ENCODE measurements around the gene SLC25A28. TPM values are rescaled to one million over a fixed set of nuclear protein-coding genes. Genes with fewer than 3 reads are reported as not detected.
"Not testable (repeated sequence)": the region's sequence is repeated elsewhere in the genome, so short reads cannot be mapped to it uniquely, and the experiment has no call there.

The SLC25A28 gene
- total RNA-seq, 6 experiments from 2014 or later = 18.3 to 23.9 (median 21.2) TPM

- H3K4me1 Mint-ChIP-seq (ENCODE audit: low read depth) = no peaks in the 10 kb centered on the region; the same call in 1 of the 2 replicates
- H3K9me3 Mint-ChIP-seq = no peaks in the 10 kb centered on the region
- DNase-seq = no peak
- H3K27me3 Mint-ChIP-seq (ENCODE audit: insufficient read depth) = peaks cover 20% of the 10 kb centered on the region
- TF ChIP-seq CTCF (IDR thresholded peaks at IDR 0.05) = no peak
- no peak overlapping the region for H3K4me3 Mint-ChIP-seq
- no peak overlapping the region for H3K27ac Mint-ChIP-seq
- no peaks in the 10 kb centered on the region for H3K36me3 Mint-ChIP-seq (ENCODE audit: low read depth)
These were observed 22.2 kb downstream of the SLC25A28 start for GRCh38 chr10:99598011-99598410.

GRCh38 chr10:99596708-99597107 is 23.5 kb downstream of the SLC25A28 start:
- H3K4me3 Mint-ChIP-seq; H3K9me3 Mint-ChIP-seq; DNase-seq; H3K27ac Mint-ChIP-seq; H3K36me3 Mint-ChIP-seq (ENCODE audit: low read depth); H3K4me1 Mint-ChIP-seq (ENCODE audit: low read depth): not testable (repeated sequence)
- H3K27me3 Mint-ChIP-seq (ENCODE audit: insufficient read depth) = peaks cover 21% of the 10 kb centered on the region

GRCh38 chr10:99595770-99596465 is 24.3 kb downstream of the SLC25A28 start:
- TF ChIP-seq CTCF (IDR thresholded peaks at IDR 0.05) = no peak
- Mint-ChIP-seq H3K27ac (no peak overlapping the region), H3K9me3 (no peaks in the 10 kb centered on the region), H3K4me3 (no peak overlapping the region), H3K36me3 (ENCODE audit: low read depth) (no peaks in the 10 kb centered on the region), H3K4me1 (ENCODE audit: low read depth) (no peaks in the 10 kb centered on the region; the same call in 1 of the 2 replicates), H3K27me3 (ENCODE audit: insufficient read depth) (peaks cover 24% of the 10 kb centered on the region)
- DNase-seq = no peak

- H3K27ac Mint-ChIP-seq = no peak overlapping the region
- no peak for DNase-seq
- H3K36me3 Mint-ChIP-seq (ENCODE audit: low read depth) = no peaks in the 10 kb centered on the region
- TF ChIP-seq CTCF (IDR thresholded peaks at IDR 0.05) = no peak
- H3K27me3 Mint-ChIP-seq (ENCODE audit: insufficient read depth) = peaks cover 27% of the 10 kb centered on the region
- no peak overlapping the region for H3K4me3 Mint-ChIP-seq
- H3K9me3 Mint-ChIP-seq = no peaks in the 10 kb centered on the region
- H3K4me1 Mint-ChIP-seq (ENCODE audit: low read depth) = no peaks in the 10 kb centered on the region; the same call in 1 of the 2 replicates
These were observed 25.0 kb downstream of the SLC25A28 start for GRCh38 chr10:99595236-99595635.

- no peaks in the 10 kb centered on the region for H3K9me3 Mint-ChIP-seq
- H3K27me3 Mint-ChIP-seq (ENCODE audit: insufficient read depth) = peaks cover 33% of the 10 kb centered on the region
- no peak overlapping the region for H3K4me3 Mint-ChIP-seq
- TF ChIP-seq CTCF (IDR thresholded peaks at IDR 0.05) = no peak
- H3K36me3 Mint-ChIP-seq (ENCODE audit: low read depth) = no peaks in the 10 kb centered on the region
- DNase-seq = no peak
- no peaks in the 10 kb centered on the region for H3K4me1 Mint-ChIP-seq (ENCODE audit: low read depth)
- H3K27ac Mint-ChIP-seq = no peak overlapping the region
These were observed 26.9 kb downstream of the SLC25A28 start for GRCh38 chr10:99593312-99593711.

GRCh38 chr10:99590799-99591198 is 29.4 kb downstream of the SLC25A28 start:
- TF ChIP-seq CTCF (IDR thresholded peaks at IDR 0.05) = no peak
- H3K27ac Mint-ChIP-seq = no peak overlapping the region
- no peak for DNase-seq
- peaks cover 32% of the 10 kb centered on the region for H3K27me3 Mint-ChIP-seq (ENCODE audit: insufficient read depth)
- H3K9me3 Mint-ChIP-seq = no peaks in the 10 kb centered on the region
- H3K4me3 Mint-ChIP-seq = no peak overlapping the region
- no peaks in the 10 kb centered on the region for H3K36me3 Mint-ChIP-seq (ENCODE audit: low read depth)
- no peaks in the 10 kb centered on the region for H3K4me1 Mint-ChIP-seq (ENCODE audit: low read depth)

Measured in HFFc6 (cell line).